Keratinocyte (primary cell): Measurements from ENCODE around the gene FHIP1A. TPM values are rescaled to one million over a fixed set of nuclear protein-coding genes. Genes with fewer than 3 reads are reported as not detected.

Experiments
- DNase-seq: peaks from one replicate; pipeline ENCODE4 v3.0.0-alpha.2; 2011; ENCODE audit warnings: low read depth, missing footprints, low spot score
- FAIRE-seq: peaks from 2 replicates; lab custom pipeline; 2011; peaks lifted over from hg19 to GRCh38; lab: Jason Lieb, UNC
- H2AFZ ChIP-seq: 2 replicates; pipeline ENCODE4 v1.6.0; 2012; ENCODE audit warnings: low read length, control low read depth, inconsistent platforms; ENCODE audit not compliant: control insufficient read depth
- H3K27ac ChIP-seq: 2 replicates; pipeline ENCODE4 v1.5.1; 2011; ENCODE audit warnings: low read length; ENCODE audit not compliant: control insufficient read depth, insufficient read depth
- H3K27me3 ChIP-seq: 3 replicates; pipeline ENCODE4 v1.6.0; 2011; ENCODE audit warnings: low read length; ENCODE audit not compliant: control insufficient read depth, insufficient read depth; ENCODE audit errors: extremely low read depth
- H3K36me3 ChIP-seq, 2 experiments: 2 replicates in 1 of 2; 3 replicates in 1 of 2; pipeline ENCODE4 v1.5.1; 2011; ENCODE audit warnings: low read length in 2 of 2, mild to moderate bottlenecking in 1 of 2; ENCODE audit not compliant: control insufficient read depth in 2 of 2, insufficient read depth in 2 of 2; ENCODE audit errors: extremely low read depth in 1 of 2
- H3K4me1 ChIP-seq: 3 replicates; pipeline ENCODE4 v1.5.1; 2011; ENCODE audit warnings: low read length; ENCODE audit not compliant: control insufficient read depth, insufficient read depth; ENCODE audit errors: extremely low read depth
- H3K4me2 ChIP-seq: 3 replicates; pipeline ENCODE4 v1.6.0; 2011; ENCODE audit warnings: low read depth, low read length; ENCODE audit not compliant: control insufficient read depth, insufficient read depth; ENCODE audit errors: extremely low read depth
- H3K4me3 ChIP-seq, 3 experiments: fragments of 200-600 bp in 1 of 3; sonication (generic) in 1 of 3; 2 replicates in 2 of 3; 3 replicates in 1 of 3; pipeline ENCODE4 v1.5.1; 2011 to 2016; ENCODE audit warnings: low read length in 3 of 3, mild to moderate bottlenecking in 3 of 3, control low read depth in 2 of 3, inconsistent platforms in 1 of 3, low read depth in 1 of 3, mixed read lengths in 1 of 3, mixed run types in 1 of 3, moderate library complexity in 1 of 3; ENCODE audit not compliant: control insufficient read depth in 2 of 3, insufficient read depth in 2 of 3; ENCODE audit errors: extremely low read depth in 1 of 3
- H3K79me2 ChIP-seq: 2 replicates; pipeline ENCODE4 v1.6.0; 2012; ENCODE audit warnings: low read length; ENCODE audit not compliant: control insufficient read depth, insufficient read depth
- H3K9ac ChIP-seq: 3 replicates; pipeline ENCODE4 v1.6.0; 2011; ENCODE audit warnings: low read length; ENCODE audit not compliant: control insufficient read depth, insufficient read depth; ENCODE audit errors: extremely low read depth
- H3K9me1 ChIP-seq: 3 replicates; pipeline ENCODE4 v1.6.0; 2011; ENCODE audit warnings: low read length; ENCODE audit not compliant: control insufficient read depth, insufficient read depth; ENCODE audit errors: extremely low read depth
- H3K9me3 ChIP-seq: 2 replicates; pipeline ENCODE4 v1.5.1; 2012; ENCODE audit warnings: low read depth, low read length; ENCODE audit not compliant: control insufficient read depth
- H4K20me1 ChIP-seq: 3 replicates; pipeline ENCODE4 v1.6.0; 2011; ENCODE audit warnings: low read length; ENCODE audit not compliant: control insufficient read depth, insufficient read depth; ENCODE audit errors: extremely low read depth
- EZH2 ChIP-seq: IDR thresholded peaks from one replicate; pipeline ENCODE4 v1.6.1; 2012; ENCODE audit warnings: inconsistent platforms, mild to moderate bottlenecking, low read length, moderate library complexity
- dilution Hi-C: fragments of 300-500 bp; cut with MboI; formaldehyde crosslinking; loops from one replicate; pipeline ENCODE4 v1.7.0; 2020; ENCODE audit warnings: low sequenced_read_pairs; ENCODE audit not compliant: extremely low pct_ligation_motif_present
- polyA plus RNA-seq, 5 experiments: library from polyadenylated mRNA; depleted of rRNA in 3 of 5; stranded (reverse) in 3 of 5; stranded (forward) in 1 of 5; unstranded in 1 of 5; fragments of >200 nt; gene quantifications; 1 replicate in 1 of 5; 2 replicates in 3 of 5; 3 replicates in 1 of 5; pipeline versions ENCODE4 v1.2.1 to v1.2.3, GENCODE V29; 2011 to 2012; ENCODE audit warnings: missing spikeins in 2 of 5, low read depth in 1 of 5, low replicate concordance in 1 of 5
- TF ChIP-seq, protein P1 (sequence below), 3 experiments: IDR thresholded peaks in 1 of 3; conservative IDR thresholded peaks in 1 of 3; optimal IDR thresholded peaks in 1 of 3; 2 replicates in 2 of 3; 3 replicates in 1 of 3; pipeline versions ENCODE3 to v1.5.1; 2011; ENCODE audit warnings: low read length in 3 of 3, mild to moderate bottlenecking in 3 of 3, moderate library complexity in 2 of 3, control low read depth in 1 of 3, inconsistent platforms in 1 of 3; ENCODE audit not compliant: insufficient read depth in 2 of 3; ENCODE audit errors: extremely low read depth in 1 of 3

The FHIP1A gene
- polyA plus RNA-seq, 1 donor (not counting 4 experiments of a cell fraction or from before 2014, with no cell fraction given), result 13.4 TPM

DNA sequence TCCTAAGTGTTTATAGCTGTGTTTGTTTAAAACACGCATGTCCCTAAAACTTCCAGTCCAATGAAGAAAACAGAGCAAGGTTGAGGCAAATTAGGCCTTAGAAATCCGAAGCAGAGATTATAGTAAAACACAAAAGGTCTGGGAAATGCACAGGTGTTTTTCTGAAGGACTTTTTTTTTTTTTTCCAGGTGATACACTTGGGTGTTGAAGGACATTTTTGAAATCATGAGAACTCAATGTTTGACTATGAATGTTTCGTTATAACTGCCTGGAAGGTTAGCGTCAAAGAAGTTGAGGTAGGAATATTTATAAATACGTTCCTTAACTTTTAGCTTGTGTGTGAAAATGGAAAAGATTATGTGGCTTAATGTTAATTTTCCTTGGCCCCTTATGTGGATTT is 45.5 kb downstream of the FHIP1A start:
- dilution Hi-C loops, result no loop called here
- no peak for FAIRE-seq
- H3K27me3 ChIP-seq, result no peaks in the 10 kb centered on the region

DNA sequence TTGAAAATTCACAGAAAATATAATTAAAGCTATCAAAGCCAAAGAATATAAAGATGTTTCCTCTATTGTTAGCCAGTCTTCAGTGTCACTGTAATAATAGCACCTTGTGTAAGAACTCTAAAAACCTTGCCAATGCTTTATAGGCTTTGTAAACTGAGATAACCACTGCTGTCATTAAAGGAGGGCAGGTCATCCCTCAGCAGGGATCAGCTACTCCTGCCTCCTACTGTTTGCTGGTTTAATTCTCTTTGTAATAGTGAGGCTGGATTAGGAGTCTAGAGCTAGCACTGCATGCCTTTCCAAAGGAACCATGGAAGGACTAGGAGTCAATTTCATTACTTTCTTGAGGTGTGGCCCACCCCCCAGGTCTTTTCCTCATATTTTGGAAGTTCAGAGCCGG is 46.2 kb downstream of the FHIP1A start:
- no peaks in the 10 kb centered on the region for H3K27me3 ChIP-seq
- no peak overlapping the region for H3K4me2 ChIP-seq
- FAIRE-seq, result no peak
- peaks cover 16% of the 10 kb centered on the region for H3K4me1 ChIP-seq
- no peak overlapping the region for H3K4me3 ChIP-seq
- TF ChIP-seq, protein P1, sequence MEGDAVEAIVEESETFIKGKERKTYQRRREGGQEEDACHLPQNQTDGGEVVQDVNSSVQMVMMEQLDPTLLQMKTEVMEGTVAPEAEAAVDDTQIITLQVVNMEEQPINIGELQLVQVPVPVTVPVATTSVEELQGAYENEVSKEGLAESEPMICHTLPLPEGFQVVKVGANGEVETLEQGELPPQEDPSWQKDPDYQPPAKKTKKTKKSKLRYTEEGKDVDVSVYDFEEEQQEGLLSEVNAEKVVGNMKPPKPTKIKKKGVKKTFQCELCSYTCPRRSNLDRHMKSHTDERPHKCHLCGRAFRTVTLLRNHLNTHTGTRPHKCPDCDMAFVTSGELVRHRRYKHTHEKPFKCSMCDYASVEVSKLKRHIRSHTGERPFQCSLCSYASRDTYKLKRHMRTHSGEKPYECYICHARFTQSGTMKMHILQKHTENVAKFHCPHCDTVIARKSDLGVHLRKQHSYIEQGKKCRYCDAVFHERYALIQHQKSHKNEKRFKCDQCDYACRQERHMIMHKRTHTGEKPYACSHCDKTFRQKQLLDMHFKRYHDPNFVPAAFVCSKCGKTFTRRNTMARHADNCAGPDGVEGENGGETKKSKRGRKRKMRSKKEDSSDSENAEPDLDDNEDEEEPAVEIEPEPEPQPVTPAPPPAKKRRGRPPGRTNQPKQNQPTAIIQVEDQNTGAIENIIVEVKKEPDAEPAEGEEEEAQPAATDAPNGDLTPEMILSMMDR (optimal IDR thresholded peaks at IDR 0.05 in 1 of 3, IDR thresholded peaks at IDR 0.05 in 1 of 3, conservative IDR thresholded peaks at IDR 0.05 in 1 of 3; ENCODE audit: extremely low read depth in 1 of 3, insufficient read depth in 2 of 3, low read length in 3 of 3), result peak in 1 of 3 experiments; percentile 28
- no peak for TF ChIP-seq EZH2
- no peak overlapping the region for H3K9ac ChIP-seq
- no peak overlapping the region for H2AFZ ChIP-seq
- peaks cover 4% of the 10 kb centered on the region for H3K79me2 ChIP-seq
- H3K9me3 ChIP-seq, result no peaks in the 10 kb centered on the region
- no peak overlapping the region for H3K27ac ChIP-seq
- H4K20me1 ChIP-seq, result no peaks in the 10 kb centered on the region
- no peak for DNase-seq
- H3K9me1 ChIP-seq, result no peaks in the 10 kb centered on the region
- dilution Hi-C loops, result no loop called here
- H3K36me3 ChIP-seq, result no peaks in the 10 kb centered on the region

More for the DNA sequence above, 45.5 kb downstream of the FHIP1A start:
- no peak for TF ChIP-seq EZH2
- TF ChIP-seq, protein P1 (optimal IDR thresholded peaks at IDR 0.05 in 1 of 3, IDR thresholded peaks at IDR 0.05 in 1 of 3, conservative IDR thresholded peaks at IDR 0.05 in 1 of 3; ENCODE audit: extremely low read depth in 1 of 3, insufficient read depth in 2 of 3, low read length in 3 of 3), result no peak
- no peak overlapping the region for H3K4me2 ChIP-seq
- H3K36me3 ChIP-seq, result no peaks in the 10 kb centered on the region
- H3K4me1 ChIP-seq, result peaks cover 15% of the 10 kb centered on the region
- H3K79me2 ChIP-seq, result peaks cover 4% of the 10 kb centered on the region
- H3K4me3 ChIP-seq, result no peak overlapping the region
- no peaks in the 10 kb centered on the region for H4K20me1 ChIP-seq
- H3K9me1 ChIP-seq, result no peaks in the 10 kb centered on the region
- no peak overlapping the region for H3K27ac ChIP-seq
- H2AFZ ChIP-seq, result no peak overlapping the region
- H3K9me3 ChIP-seq, result no peaks in the 10 kb centered on the region
- H3K9ac ChIP-seq, result no peak overlapping the region
- no peak for DNase-seq
